SK-N-MC (cell line): Measurements from ENCODE around the gene CLSTN3.
A peak's percentile ranks its signal among the peaks of the same experiment; 100 is the strongest.
"Not testable (repeated sequence)": the region's sequence is repeated elsewhere in the genome, so short reads cannot be mapped to it uniquely, and the experiment has no call there.

Experiments
- DNase-seq: peaks from one replicate; pipeline ENCODE4 v3.0.0-alpha.2; 2011; ENCODE audit warnings: low read depth, low spot score
- H3K27ac ChIP-seq: fragments of 200-600 bp; sonication (generic); 2 replicates; pipeline ENCODE4 v1.5.1; 2016; ENCODE audit warnings: mixed run types
- H3K36me3 ChIP-seq: fragments of 200-600 bp; sonication (generic); 2 replicates; pipeline ENCODE4 v1.6.1; 2017; ENCODE audit warnings: antibody characterized with exemption, low read length, mixed read lengths; ENCODE audit not compliant: insufficient read depth
- H3K4me3 ChIP-seq: fragments of 200-600 bp; sonication (generic); 2 replicates; pipeline ENCODE4 v1.5.1; 2016
- H3K9ac ChIP-seq: fragments of 200-600 bp; sonication (generic); 2 replicates; pipeline ENCODE4 v1.8.0; 2017; ENCODE audit warnings: mixed run types, mixed read lengths; ENCODE audit not compliant: insufficient read length
- H3K9me3 ChIP-seq: fragments of 200-600 bp; sonication (generic); 2 replicates; pipeline ENCODE4 v1.6.1; 2017; ENCODE audit warnings: low read depth, mild to moderate bottlenecking, antibody characterized with exemption, low read length, moderate library complexity, mixed read lengths
- EZH2 ChIP-seq: fragments of 200-600 bp; sonication (generic); IDR thresholded peaks from one replicate; pipeline ENCODE4 v1.6.1; 2017; ENCODE audit warnings: antibody characterized with exemption
- FOXP2 ChIP-seq: optimal IDR thresholded peaks from 2 replicates; pipeline ENCODE3; 2011; ENCODE audit warnings: mild to moderate bottlenecking, moderate library complexity; ENCODE audit not compliant: insufficient read depth; ENCODE audit errors: extremely low read length, control extremely low read depth
- POLR2AphosphoS5 ChIP-seq: IDR thresholded peaks from 2 replicates; pipeline ENCODE4 v1.6.1; 2012; ENCODE audit warnings: mild to moderate bottlenecking, low read depth, low read length, borderline replicate concordance

The CLSTN3 gene

GRCh38 chr12:7101694-7102131 is 28.5 kb upstream of the CLSTN3 start:
- H3K4me3 ChIP-seq = no peak overlapping the region
- no peaks in the 10 kb centered on the region for H3K36me3 ChIP-seq
- no peak for DNase-seq
- TF ChIP-seq POLR2AphosphoS5 = no peak
- TF ChIP-seq FOXP2 = no peak
- no peak for TF ChIP-seq EZH2
- H3K27ac ChIP-seq = no peak overlapping the region
- H3K9ac ChIP-seq = no peak overlapping the region
- H3K9me3 ChIP-seq = peaks cover 6% of the 10 kb centered on the region; the same call in 1 of the 2 replicates

- no peak for DNase-seq
- Histone ChIP-seq H3K36me3 (no peaks in the 10 kb centered on the region), H3K9me3 (peaks cover 6% of the 10 kb centered on the region; the same call in 1 of the 2 replicates), H3K27ac (no peak overlapping the region), H3K9ac (no peak overlapping the region), H3K4me3 (no peak overlapping the region)
- TF ChIP-seq FOXP2 (no peak), EZH2 (no peak), POLR2AphosphoS5 (no peak)
These were observed 27.6 kb upstream of the CLSTN3 start for GRCh38 chr12:7102582-7102981.

GRCh38 chr12:7103837-7104584 is 26.2 kb upstream of the CLSTN3 start:
- Histone ChIP-seq H3K9ac (no peak overlapping the region), H3K27ac (no peak overlapping the region), H3K9me3 (peaks cover 6% of the 10 kb centered on the region; the same call in 1 of the 2 replicates), H3K36me3 (no peaks in the 10 kb centered on the region), H3K4me3 (no peak overlapping the region)
- TF ChIP-seq EZH2 (no peak), FOXP2 (no peak), POLR2AphosphoS5 (no peak)
- DNase-seq = no peak

- TF ChIP-seq EZH2 = no peak
- TF ChIP-seq POLR2AphosphoS5 = no peak
- no peak for TF ChIP-seq FOXP2
- no peak overlapping the region for H3K9ac ChIP-seq
- H3K4me3 ChIP-seq = no peak overlapping the region
- DNase-seq = no peak
- H3K27ac ChIP-seq = no peak overlapping the region
- peaks cover 6% of the 10 kb centered on the region; the same call in 1 of the 2 replicates for H3K9me3 ChIP-seq
- no peaks in the 10 kb centered on the region for H3K36me3 ChIP-seq
These were observed 24.1 kb upstream of the CLSTN3 start for GRCh38 chr12:7106082-7106481.

GRCh38 chr12:7107181-7107580 is 23.0 kb upstream of the CLSTN3 start:
- H3K9me3 ChIP-seq, DNase-seq, H3K4me3 ChIP-seq, H3K9ac ChIP-seq, H3K36me3 ChIP-seq, H3K27ac ChIP-seq: not testable (repeated sequence)

GRCh38 chr12:7107636-7108002 is 22.6 kb upstream of the CLSTN3 start:
- Histone ChIP-seq H3K9me3 (peaks cover 6% of the 10 kb centered on the region; the same call in 1 of the 2 replicates), H3K36me3 (no peaks in the 10 kb centered on the region), H3K4me3 (no peak overlapping the region), H3K27ac (no peak overlapping the region), H3K9ac (no peak overlapping the region)
- DNase-seq = no peak
- TF ChIP-seq FOXP2 (no peak), POLR2AphosphoS5 (no peak), EZH2 (no peak)

- no peak overlapping the region for H3K27ac ChIP-seq
These were observed 22.0 kb upstream of the CLSTN3 start for GRCh38 chr12:7108003-7108795.

GRCh38 chr12:7108796-7109571 is 21.2 kb upstream of the CLSTN3 start, which contains the start of gene C1RL:
Gene C1RL (minus strand): TSS chr12:7109214. CDS start chr12:7109180, 34 bp downstream.
- TF ChIP-seq FOXP2 (no peak), EZH2 (no peak), POLR2AphosphoS5 (no peak)
- Histone ChIP-seq H3K36me3 (no peaks in the 10 kb centered on the region), H3K27ac (no peak within 1 kb of the TSS), H3K9ac (peak within 1 kb of the TSS; percentile 71), H3K4me3 (peak within 1 kb of the TSS; percentile 75), H3K9me3 (peaks cover 6% of the 10 kb centered on the region; the same call in 1 of the 2 replicates)
- no peak for DNase-seq

More at GRCh38 chr12:7108003-7108795, 22.0 kb upstream of the CLSTN3 start:
- Histone ChIP-seq H3K36me3 (no peaks in the 10 kb centered on the region), H3K9me3 (peaks cover 6% of the 10 kb centered on the region; the same call in 1 of the 2 replicates), H3K4me3 (peak overlapping the region; percentile 44; the same call in 1 of the 2 replicates), H3K9ac (peak overlapping the region; percentile 45)
- DNase-seq = no peak
- TF ChIP-seq EZH2 = no peak
- no peak for TF ChIP-seq FOXP2
- no peak for TF ChIP-seq POLR2AphosphoS5
